GM12891 (cell line): ENCODE measurements around the gene ANTXR2.

Experiments used
- PAX5 ChIP-seq: IDR thresholded peaks from 2 replicates; pipeline ENCODE4 v1.6.1; 2011; ENCODE audit warnings: low read length, moderate library complexity, mild to moderate bottlenecking; ENCODE audit not compliant: insufficient read depth, severe bottlenecking
- POLR2A ChIP-seq: IDR thresholded peaks from 2 replicates; pipeline ENCODE4 v1.6.1; 2011; ENCODE audit warnings: low read depth, low read length, control low read depth
- POLR2AphosphoS5 ChIP-seq: IDR thresholded peaks from 2 replicates; pipeline ENCODE4 v1.6.1; 2011; ENCODE audit warnings: low read depth, low read length, control low read depth
- SPI1 ChIP-seq: IDR thresholded peaks from 2 replicates; pipeline ENCODE4 v1.6.1; 2011; ENCODE audit warnings: low read depth, low read length, control low read depth
- TAF1 ChIP-seq: IDR thresholded peaks from 2 replicates; pipeline ENCODE4 v1.6.1; 2011; ENCODE audit warnings: low read depth, low read length, control low read depth

DNA sequence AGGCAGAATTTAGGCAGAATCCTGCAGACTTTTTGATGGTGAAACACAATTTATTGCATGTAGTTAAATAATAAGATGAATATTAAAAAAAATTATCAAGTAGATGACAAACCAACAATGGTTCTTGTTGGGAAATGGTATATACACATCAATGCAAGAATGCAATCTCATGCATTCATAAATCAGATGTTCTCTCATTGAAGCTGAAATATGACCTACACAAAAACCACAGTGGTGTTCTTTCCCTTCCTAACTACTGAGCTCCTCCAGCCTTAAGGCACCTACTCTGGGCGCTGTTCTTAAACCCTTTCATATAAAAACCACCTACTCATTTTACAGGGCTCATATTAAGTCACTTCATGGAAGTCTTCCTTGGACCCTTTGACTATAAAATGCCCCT is 64.1 kb downstream of the ANTXR2 start:
- TF ChIP-seq TAF1 (no peak), POLR2AphosphoS5 (no peak), POLR2A (no peak), SPI1 (no peak), PAX5 (no peak)
